GM21528 (cell line): ENCODE measurements around the gene ICOS.
"Not testable (repeated sequence)": the region's sequence is repeated elsewhere in the genome, so short reads cannot be mapped to it uniquely, and the experiment has no call there.

Experiments
- ATAC-seq: cut with Tn5 transposase; IDR thresholded peaks from one replicate; pipeline ENCODE4 v1.9.1; 2021; ENCODE audit warnings: mild to moderate bottlenecking, moderate library complexity; ENCODE audit not compliant: unreplicated experiment, low FRiP score

ICOS gene

DNA sequence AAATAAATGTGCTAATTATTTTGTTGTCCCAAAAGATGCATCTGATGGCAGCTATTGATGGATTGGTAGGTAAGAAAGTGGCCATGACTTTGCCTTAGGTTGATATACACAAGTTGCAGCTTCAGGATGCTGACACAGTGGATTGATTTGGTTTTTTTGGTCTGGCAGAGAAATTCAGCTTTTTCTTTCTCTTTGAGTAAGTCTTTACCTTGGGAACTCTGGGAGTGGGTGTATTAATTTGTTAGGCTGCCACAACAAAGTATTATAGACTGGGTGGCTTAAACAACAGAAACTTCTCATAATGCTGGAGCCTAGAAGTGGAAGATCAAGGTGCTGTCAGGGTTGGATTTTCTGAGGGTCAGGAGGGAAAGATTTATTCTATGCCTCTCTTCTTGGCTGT, 19.8 kb upstream of the ICOS start:
- ATAC-seq: no peak

DNA sequence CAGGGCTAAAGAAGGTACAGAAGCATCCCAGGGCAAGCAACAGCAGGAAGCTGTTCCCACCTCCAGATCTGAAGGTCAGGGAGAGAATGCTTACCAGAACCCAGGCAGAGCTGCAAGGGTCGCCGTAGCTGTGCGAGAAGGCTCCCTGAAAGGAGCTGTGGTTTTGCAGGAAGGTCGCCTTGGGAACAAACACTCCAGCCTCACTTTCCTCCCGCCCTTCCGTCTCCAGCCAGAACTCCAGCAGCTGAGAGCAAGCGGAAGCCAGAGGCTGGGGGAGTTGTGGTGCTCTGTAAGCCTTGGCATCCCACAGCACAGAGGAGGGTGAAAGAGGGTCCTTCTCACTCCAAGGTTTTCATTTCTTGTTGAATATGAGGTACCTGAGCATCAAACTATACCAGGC, 18.3 kb upstream of the ICOS start:
- ATAC-seq: no peak

- ATAC-seq: no peak
These were observed 17.7 kb upstream of the ICOS start for GRCh38 chr2:203918839-203919238.

GRCh38 chr2:203925512-203926158, 10.9 kb upstream of the ICOS start:
- ATAC-seq: no peak

GRCh38 chr2:203928849-203929248, 7.7 kb upstream of the ICOS start:
- ATAC-seq: no peak

DNA sequence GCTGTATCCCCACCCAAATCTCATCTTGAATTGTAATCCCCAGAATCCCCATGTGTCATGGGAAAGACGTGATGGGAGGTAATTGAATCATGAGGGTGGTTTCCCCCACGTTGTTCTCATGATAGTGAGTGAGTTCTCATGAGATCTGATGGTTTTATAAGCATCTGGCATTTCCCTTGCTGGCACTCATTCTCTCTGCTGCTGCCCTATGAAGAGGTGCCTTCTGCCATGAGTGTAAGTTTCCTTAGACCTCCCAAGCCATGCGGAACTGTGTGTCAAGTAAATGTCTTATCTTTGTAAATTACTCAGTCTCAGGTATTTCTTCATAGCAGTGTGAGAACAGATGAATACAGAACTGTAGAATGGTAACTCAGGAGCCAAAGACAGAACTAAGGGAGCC, 5.3 kb upstream of the ICOS start:
- not testable (repeated sequence) for ATAC-seq

- no peak for ATAC-seq
These were observed 2.5 kb upstream of the ICOS start for GRCh38 chr2:203934041-203934492.

DNA sequence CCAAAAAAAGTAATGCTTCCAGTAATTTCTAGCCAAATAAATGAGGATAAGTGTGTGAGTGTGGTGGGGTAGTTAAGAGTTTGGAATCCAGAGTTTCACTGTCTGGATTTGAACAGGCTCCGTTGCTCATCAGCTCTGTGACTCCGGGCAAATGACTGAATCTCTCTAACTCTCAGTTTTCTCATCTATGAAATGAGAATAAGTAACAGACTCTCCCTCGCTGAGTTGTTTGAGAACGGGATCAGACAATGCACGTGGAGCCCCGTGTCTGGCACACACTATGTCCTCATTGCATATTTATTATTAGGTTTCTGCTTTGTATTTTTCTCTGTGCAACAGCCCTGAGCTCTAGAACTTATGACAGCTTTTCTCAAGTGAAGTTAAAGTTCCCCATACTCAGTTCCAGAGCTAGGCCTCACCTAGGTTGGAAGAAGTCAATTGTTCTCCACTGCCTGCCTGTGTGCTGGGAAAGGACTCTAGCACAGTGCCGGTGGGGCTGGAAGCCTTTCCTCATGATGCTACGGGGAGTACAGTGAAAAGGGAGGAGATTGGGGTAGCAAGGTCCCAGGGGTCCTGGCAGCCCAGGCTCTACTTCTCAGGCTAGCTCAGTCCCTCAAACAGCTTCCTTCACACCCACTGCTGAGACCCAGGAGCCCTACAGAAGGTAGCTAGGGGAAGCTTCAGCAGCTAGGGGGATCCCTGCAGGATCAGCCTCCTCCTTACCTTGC, 1.7 kb upstream of the ICOS start:
- no peak for ATAC-seq

DNA sequence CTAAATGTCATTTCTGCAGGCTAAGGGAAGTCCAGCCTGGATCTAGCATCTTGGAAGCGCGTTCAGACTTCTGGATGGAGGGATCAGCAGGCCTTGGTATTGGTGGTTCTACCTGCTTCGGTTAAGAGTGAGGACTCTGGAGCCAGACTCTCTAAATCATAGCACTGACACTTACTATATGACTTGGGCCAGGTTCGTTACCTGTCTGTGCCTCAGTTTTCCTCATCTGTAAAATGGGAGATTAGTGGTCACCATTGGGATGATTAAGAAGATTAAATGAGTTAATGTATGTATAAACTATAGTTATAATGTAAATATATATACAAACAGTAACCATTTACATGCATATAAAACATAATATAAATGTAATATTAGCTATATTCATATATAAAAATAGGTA, 995 bp upstream of the ICOS start:
- ATAC-seq: no peak

GRCh38 chr2:203936949-203937348, 386 bp downstream of the ICOS start:
- ATAC-seq: no peak

DNA sequence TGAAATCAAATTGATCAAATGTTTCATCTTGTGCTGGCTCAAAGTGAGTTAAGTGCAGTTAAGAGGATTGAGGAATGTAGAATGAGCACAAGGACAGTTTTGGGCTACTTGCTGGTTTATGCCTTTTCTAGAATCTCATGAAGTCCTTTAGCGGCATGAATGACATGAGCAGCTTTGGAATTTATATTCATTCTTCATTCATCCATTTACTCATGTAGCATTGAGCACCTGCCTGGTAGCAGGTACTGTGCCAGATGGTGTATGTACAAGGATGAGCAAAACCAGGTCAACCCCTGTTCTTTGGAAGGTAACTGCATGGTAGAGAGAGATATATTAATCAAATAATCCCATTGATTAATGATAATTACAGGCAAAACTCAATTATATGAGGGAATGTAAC, 1.2 kb downstream of the ICOS start:
- ATAC-seq: no peak

DNA sequence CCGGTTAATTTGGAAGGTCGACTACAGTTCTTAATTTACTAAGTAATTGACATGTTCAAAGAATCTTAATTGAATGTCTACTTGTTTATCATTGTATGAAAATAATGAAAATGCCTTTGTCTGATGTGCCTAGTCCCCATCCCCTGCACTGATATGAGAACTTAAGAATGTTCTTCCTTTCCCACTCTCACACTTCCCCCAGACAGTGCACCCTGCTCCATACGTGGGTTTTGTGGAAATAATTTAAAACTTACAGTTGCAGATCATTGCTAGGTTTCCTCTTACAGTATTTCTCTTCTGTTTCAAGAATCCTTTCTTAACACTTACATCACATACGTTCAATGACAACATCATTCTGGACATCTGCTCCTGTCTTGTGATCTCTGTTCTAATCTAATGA, 3.5 kb downstream of the ICOS start:
- ATAC-seq: no peak

- not testable (repeated sequence) for ATAC-seq
These were observed 7.2 kb downstream of the ICOS start for GRCh38 chr2:203943493-203944382.

GRCh38 chr2:203948733-203949132, 12.2 kb downstream of the ICOS start:
- ATAC-seq: no peak

DNA sequence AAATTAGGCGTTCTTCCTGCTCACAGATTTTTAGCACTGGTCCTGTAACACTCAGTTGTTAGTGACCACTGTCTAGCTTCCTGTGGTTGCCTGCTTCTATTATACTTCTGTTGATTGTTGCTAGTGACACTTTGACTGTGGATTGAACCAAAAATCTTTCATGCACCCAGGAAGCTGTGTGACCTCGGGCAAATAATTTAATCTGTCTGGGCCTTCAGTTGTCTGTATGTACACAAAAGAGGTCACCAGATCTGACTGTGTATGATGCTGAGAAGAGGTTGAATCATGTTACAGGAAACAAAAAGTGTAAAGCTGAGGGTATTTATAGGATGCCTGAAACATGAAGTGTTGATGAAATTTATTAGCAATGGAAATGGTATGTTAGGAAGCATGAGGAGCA, 12.7 kb downstream of the ICOS start:
- ATAC-seq: no peak

DNA sequence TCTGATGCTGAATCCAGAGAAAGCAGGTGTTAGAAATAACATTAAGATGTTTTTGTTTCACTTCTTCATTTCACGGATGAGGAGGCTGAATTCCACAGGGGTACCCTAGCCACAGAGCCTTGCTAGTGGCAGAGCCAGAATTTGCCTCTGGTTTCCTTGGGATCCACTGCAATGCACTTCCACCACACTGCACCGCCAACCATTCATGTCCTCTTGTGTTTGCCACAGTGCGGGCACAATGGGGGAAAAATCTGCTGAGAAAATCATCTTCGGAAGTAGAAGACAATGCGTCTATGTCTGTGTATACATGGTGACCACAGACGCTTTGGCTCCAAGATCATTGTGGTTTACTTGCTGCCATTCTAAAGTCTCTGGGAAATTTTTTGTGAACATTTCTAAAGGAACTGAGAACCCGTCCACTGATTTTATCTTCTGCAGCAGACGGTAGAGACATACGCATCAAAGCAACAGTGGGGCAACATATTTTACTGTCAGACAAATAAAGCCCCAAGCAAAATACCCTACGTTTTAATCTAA, 14.9 kb downstream of the ICOS start:
- ATAC-seq: no peak

GRCh38 chr2:203959265-203959664, 22.7 kb downstream of the ICOS start:
- no peak for ATAC-seq

GRCh38 chr2:203959672-203960071, 23.1 kb downstream of the ICOS start:
- no peak for ATAC-seq

DNA sequence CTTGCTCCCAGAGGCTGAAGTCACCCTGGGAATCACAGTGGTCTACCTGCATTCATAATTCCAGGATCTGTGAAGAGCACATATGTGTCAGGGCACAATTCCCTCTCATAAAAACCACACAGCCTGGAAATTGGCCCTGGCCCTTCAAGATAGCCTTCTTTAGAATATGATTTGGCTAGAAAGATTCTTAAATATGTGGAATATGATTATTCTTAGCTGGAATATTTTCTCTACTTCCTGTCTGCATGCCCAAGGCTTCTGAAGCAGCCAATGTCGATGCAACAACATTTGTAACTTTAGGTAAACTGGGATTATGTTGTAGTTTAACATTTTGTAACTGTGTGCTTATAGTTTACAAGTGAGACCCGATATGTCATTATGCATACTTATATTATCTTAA, 24.2 kb downstream of the ICOS start:
- ATAC-seq: no peak

DNA sequence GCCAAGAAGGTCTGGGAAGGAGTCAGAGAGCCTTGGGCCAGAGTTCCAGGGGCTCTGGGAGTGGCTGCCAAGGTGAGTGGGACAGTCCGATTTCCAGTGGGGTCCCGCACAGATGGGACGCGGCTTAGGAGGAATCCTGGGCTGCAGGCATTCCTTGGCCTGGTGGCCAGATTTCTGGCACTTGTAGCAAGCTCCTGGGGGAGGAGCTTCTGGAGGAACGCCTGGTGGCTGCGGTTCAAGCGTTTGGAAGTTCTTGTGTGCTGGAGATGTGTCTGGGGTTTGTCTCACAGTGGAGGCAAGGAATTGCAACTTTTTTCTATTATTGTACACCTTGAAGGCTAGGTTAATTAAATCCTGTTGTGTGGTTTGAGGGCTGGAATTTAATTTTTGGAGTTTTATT, 28.6 kb downstream of the ICOS start:
- not testable (repeated sequence) for ATAC-seq

- ATAC-seq: no peak
These were observed 34.7 kb downstream of the ICOS start for GRCh38 chr2:203971251-203971650.
